Panc1 (cell line): ENCODE measurements around the gene GHITM. TPM values are rescaled to one million over a fixed set of nuclear protein-coding genes. Genes with fewer than 3 reads are reported as not detected.
"Not testable (repeated sequence)": the region's sequence is repeated elsewhere in the genome, so short reads cannot be mapped to it uniquely, and the experiment has no call there.

Source experiments
- ATAC-seq: fragments of 200-7000 bp; cut with Tn5 transposase; 2 replicates; pipeline ENCODE4 v1.9.1; 2020; ENCODE audit warnings: mild to moderate bottlenecking, moderate library complexity
- BruUV-seq: library from RNA; stranded (reverse); fragments of 400-500 nt; replicated peaks from 2 replicates; lab custom pipeline; 2021; lab: Mats Ljungman, UMichigan
- CTCF ChIA-PET: fragments of 300-600 bp; sonication (Branson Sonifier 250); formaldehyde crosslinking; loops from one replicate; lab custom pipeline; 2022; ENCODE audit warnings: antibody characterized with exemption; lab: Charles Lee
- POLR2A ChIA-PET: fragments of 300-600 bp; sonication (Branson Sonifier 250); formaldehyde crosslinking; loops from one replicate; lab custom pipeline; 2022; ENCODE audit warnings: antibody characterized with exemption; lab: Charles Lee
- DNase-seq: peaks from one replicate; pipeline ENCODE4 v3.0.0-alpha.2; 2010; ENCODE audit warnings: low read depth, low spot score
- H3K27ac ChIP-seq: 2 replicates; pipeline ENCODE4 v1.5.1; 2011; ENCODE audit warnings: mild to moderate bottlenecking, low read length, inconsistent platforms
- H3K27me3 ChIP-seq: fragments of 200-500 bp; sonication (Bioruptor generic); 2 replicates; pipeline ENCODE4 v1.6.0; 2014; ENCODE audit warnings: low read length, inconsistent platforms; ENCODE audit not compliant: control insufficient read depth, insufficient read depth
- H3K36me3 ChIP-seq: fragments of 200-500 bp; sonication (Bioruptor generic); 2 replicates; pipeline ENCODE4 v1.5.1; 2014; ENCODE audit warnings: inconsistent platforms, mild to moderate bottlenecking, low read length, moderate library complexity; ENCODE audit not compliant: control insufficient read depth, insufficient read depth
- H3K4me1 ChIP-seq: 2 replicates; pipeline ENCODE4 v1.5.1; 2011; ENCODE audit warnings: inconsistent platforms, mild to moderate bottlenecking, low read length, moderate library complexity; ENCODE audit not compliant: control insufficient read depth, insufficient read depth
- H3K4me3 ChIP-seq, 2 experiments: 2 replicates each; pipeline ENCODE4 v1.5.1; 2011 to 2012; ENCODE audit warnings: low read depth in 2 of 2, low read length in 2 of 2, mild to moderate bottlenecking in 2 of 2, inconsistent platforms in 1 of 2, moderate library complexity in 1 of 2
- H3K9me3 ChIP-seq: fragments of 200-500 bp; sonication (Bioruptor generic); 2 replicates; pipeline ENCODE4 v1.5.1; 2014; ENCODE audit warnings: low read depth, mild to moderate bottlenecking, inconsistent platforms, low read length, moderate library complexity; ENCODE audit not compliant: control insufficient read depth, insufficient read depth
- POLR2AphosphoS5 ChIP-seq: IDR thresholded peaks from 2 replicates; pipeline ENCODE4 v1.6.1; 2012; ENCODE audit warnings: mild to moderate bottlenecking, low read depth, low read length, moderate library complexity
- SIN3A ChIP-seq: IDR thresholded peaks from 2 replicates; pipeline ENCODE4 v1.6.1; 2012; ENCODE audit warnings: low read depth, mild to moderate bottlenecking, low read length, moderate library complexity, borderline replicate concordance; ENCODE audit not compliant: insufficient read depth
- TCF7L2 ChIP-seq: IDR thresholded peaks from 2 replicates; pipeline ENCODE4 v1.6.1; 2011; ENCODE audit warnings: mild to moderate bottlenecking, low read depth, low read length, inconsistent platforms
- in situ Hi-C: cut with HindIII; loops from 2 replicates; pipeline ENCODE4 v1.10.0; 2016; ENCODE audit warnings: low sequenced_read_pairs, low pct_unique_long_range_greater_than_20kb
- intact Hi-C: fragments of 100-400 bp; cut with micrococcal nuclease; formaldehyde crosslinking; loops from one replicate; pipeline ENCODE4 v1.10.0; 2022; ENCODE audit not compliant: unreplicated experiment
- total RNA-seq: library from RNA; stranded (reverse); gene quantifications from one replicate; pipeline ENCODE4 v1.2.1, GENCODE V29; 2021; ENCODE audit not compliant: unreplicated experiment
- TF ChIP-seq, protein P1 (sequence below), 2 experiments: IDR thresholded peaks; 2 replicates each; pipeline ENCODE4 v1.6.1; 2011 to 2012; ENCODE audit warnings: low read depth in 2 of 2, control low read depth in 1 of 2, low read length in 1 of 2, mild to moderate bottlenecking in 1 of 2, moderate library complexity in 1 of 2; ENCODE audit not compliant: insufficient read depth in 1 of 2
- TF ChIP-seq, protein P2 (sequence below): fragments of 450-650 bp; IDR thresholded peaks from 2 replicates; pipeline ENCODE4 v1.5.1; 2017; ENCODE audit warnings: mild to moderate bottlenecking

Gene GHITM
- total RNA-seq, 1 experiment from 2014 or later = 188 TPM

DNA sequence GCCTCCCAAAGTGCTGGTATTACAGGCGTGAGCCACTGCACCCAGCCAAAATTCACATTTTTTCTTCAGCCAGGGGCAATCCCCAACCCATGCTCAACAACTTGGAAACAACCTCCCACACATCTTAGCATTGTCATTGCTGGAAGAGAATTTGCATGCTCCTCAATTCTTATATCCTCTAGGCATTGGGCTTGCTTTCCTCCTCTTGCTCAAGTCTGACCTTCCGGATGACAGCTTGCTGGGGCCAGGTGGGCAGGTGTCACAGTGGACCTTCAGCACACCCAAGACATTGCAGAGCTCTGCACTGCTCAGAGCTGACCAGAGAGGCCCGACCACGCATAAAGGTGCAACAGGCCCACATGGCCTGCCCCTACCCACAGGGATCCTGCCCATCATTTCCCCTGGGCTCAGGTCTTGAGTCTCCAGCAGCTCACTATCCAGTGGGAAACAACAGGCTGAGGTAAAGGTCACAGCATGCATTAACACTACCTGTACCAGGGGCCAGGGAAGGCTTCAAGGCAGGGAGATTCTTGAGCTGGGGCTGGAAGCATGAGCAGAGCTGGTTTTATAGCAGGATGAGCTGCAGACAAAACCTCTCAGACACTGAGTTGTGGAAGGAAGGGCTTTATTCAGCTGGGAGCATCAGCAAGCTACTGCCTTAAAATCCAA is 27.4 kb downstream of the GHITM start:
- no peak for DNase-seq
- in situ Hi-C loops (no loop called here), intact Hi-C loops (no loop called here)
- BruUV-seq = no TSS peak
- H3K27ac ChIP-seq = no peak overlapping the region
- H3K27me3 ChIP-seq = no peaks in the 10 kb centered on the region
- no peak for TF ChIP-seq TCF7L2
- no peak for TF ChIP-seq POLR2AphosphoS5
- TF ChIP-seq, protein P1, sequence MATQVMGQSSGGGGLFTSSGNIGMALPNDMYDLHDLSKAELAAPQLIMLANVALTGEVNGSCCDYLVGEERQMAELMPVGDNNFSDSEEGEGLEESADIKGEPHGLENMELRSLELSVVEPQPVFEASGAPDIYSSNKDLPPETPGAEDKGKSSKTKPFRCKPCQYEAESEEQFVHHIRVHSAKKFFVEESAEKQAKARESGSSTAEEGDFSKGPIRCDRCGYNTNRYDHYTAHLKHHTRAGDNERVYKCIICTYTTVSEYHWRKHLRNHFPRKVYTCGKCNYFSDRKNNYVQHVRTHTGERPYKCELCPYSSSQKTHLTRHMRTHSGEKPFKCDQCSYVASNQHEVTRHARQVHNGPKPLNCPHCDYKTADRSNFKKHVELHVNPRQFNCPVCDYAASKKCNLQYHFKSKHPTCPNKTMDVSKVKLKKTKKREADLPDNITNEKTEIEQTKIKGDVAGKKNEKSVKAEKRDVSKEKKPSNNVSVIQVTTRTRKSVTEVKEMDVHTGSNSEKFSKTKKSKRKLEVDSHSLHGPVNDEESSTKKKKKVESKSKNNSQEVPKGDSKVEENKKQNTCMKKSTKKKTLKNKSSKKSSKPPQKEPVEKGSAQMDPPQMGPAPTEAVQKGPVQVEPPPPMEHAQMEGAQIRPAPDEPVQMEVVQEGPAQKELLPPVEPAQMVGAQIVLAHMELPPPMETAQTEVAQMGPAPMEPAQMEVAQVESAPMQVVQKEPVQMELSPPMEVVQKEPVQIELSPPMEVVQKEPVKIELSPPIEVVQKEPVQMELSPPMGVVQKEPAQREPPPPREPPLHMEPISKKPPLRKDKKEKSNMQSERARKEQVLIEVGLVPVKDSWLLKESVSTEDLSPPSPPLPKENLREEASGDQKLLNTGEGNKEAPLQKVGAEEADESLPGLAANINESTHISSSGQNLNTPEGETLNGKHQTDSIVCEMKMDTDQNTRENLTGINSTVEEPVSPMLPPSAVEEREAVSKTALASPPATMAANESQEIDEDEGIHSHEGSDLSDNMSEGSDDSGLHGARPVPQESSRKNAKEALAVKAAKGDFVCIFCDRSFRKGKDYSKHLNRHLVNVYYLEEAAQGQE (IDR thresholded peaks at IDR 0.05; ENCODE audit: insufficient read depth in 1 of 2, low read depth in 2 of 2, low read length in 1 of 2) = no peak
- no peak for TF ChIP-seq SIN3A
- TF ChIP-seq, protein P2, sequence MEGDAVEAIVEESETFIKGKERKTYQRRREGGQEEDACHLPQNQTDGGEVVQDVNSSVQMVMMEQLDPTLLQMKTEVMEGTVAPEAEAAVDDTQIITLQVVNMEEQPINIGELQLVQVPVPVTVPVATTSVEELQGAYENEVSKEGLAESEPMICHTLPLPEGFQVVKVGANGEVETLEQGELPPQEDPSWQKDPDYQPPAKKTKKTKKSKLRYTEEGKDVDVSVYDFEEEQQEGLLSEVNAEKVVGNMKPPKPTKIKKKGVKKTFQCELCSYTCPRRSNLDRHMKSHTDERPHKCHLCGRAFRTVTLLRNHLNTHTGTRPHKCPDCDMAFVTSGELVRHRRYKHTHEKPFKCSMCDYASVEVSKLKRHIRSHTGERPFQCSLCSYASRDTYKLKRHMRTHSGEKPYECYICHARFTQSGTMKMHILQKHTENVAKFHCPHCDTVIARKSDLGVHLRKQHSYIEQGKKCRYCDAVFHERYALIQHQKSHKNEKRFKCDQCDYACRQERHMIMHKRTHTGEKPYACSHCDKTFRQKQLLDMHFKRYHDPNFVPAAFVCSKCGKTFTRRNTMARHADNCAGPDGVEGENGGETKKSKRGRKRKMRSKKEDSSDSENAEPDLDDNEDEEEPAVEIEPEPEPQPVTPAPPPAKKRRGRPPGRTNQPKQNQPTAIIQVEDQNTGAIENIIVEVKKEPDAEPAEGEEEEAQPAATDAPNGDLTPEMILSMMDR = no peak
- no peaks in the 10 kb centered on the region for H3K36me3 ChIP-seq
- no peaks in the 10 kb centered on the region for H3K9me3 ChIP-seq
- H3K4me3 ChIP-seq = no peak overlapping the region
- H3K4me1 ChIP-seq = no peaks in the 10 kb centered on the region
- POLR2A ChIA-PET = no interaction called here
- no peak for ATAC-seq
- CTCF ChIA-PET = interaction anchor here (0.7 kb wide), 1 partner anchor 36 kb away, joined by 3 read pairs; no protein-coding TSS in a partner anchor

DNA sequence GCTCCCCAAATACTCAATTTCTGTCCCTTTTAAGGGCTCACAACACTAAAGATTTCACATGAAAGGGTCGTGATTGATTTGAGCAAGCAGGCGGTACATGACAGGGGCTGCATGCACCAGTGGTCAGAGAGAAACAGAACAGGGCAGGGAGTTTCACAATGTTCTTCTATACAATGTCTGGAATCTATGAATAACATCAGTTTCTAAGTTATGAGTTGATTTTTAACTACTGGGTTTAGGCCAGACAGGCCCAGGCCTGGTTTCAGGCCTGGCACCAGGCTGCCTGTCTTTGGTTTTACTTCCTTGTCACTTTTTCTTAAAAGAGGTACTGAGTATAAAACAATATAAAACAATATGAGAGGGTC is 28.0 kb downstream of the GHITM start:
- intact Hi-C loops, ATAC-seq, BruUV-seq, H3K27ac ChIP-seq, H3K36me3 ChIP-seq, CTCF ChIA-PET, H3K27me3 ChIP-seq, DNase-seq, H3K9me3 ChIP-seq, H3K4me3 ChIP-seq, H3K4me1 ChIP-seq, POLR2A ChIA-PET, in situ Hi-C loops: not testable (repeated sequence)

DNA sequence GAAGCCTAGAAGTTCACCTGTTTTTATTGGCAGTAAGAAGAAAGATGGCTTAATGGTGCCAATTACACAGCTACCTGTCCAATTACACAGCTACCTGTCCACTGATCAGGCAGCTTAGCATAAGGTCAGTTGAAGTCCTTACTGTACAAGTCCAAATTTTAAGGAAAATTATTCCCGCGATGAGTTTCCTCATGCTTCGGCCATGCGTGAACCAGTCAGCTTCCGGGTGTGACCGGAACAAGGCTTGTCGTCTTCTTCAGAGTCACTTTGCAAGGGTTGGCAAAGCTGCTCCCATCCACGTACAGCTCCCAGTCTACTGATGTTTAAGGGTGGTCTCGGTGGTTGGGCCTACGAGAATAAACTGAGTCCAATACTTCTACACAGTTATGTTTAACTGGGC is 29.1 kb downstream of the GHITM start:
- POLR2A ChIA-PET, in situ Hi-C loops, H3K27ac ChIP-seq, H3K27me3 ChIP-seq, CTCF ChIA-PET, intact Hi-C loops, DNase-seq, H3K36me3 ChIP-seq, BruUV-seq, H3K4me1 ChIP-seq, H3K4me3 ChIP-seq, ATAC-seq, H3K9me3 ChIP-seq: not testable (repeated sequence)

DNA sequence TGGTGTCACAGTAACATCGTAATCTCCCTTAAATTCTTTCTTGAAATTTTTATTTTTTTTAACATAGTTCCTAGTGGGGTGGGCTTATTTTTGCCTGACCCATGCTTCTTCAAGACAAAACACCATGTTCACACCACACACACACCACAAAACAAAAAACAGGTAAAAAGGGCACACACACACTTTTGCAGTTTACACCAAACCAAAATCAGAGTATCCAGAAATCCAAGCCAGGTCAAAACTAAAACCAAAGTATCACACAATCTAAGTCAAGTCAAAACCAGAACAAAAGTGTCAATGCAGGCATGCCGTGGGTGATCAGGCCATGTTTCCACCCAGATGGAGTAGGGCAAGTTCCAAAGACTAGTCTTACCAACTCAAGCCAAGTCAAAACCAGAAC is 31.9 kb downstream of the GHITM start:
- H3K36me3 ChIP-seq, POLR2A ChIA-PET, BruUV-seq, in situ Hi-C loops, ATAC-seq, H3K27ac ChIP-seq, intact Hi-C loops, CTCF ChIA-PET, H3K4me3 ChIP-seq, H3K4me1 ChIP-seq, H3K9me3 ChIP-seq, DNase-seq, H3K27me3 ChIP-seq: not testable (repeated sequence)

DNA sequence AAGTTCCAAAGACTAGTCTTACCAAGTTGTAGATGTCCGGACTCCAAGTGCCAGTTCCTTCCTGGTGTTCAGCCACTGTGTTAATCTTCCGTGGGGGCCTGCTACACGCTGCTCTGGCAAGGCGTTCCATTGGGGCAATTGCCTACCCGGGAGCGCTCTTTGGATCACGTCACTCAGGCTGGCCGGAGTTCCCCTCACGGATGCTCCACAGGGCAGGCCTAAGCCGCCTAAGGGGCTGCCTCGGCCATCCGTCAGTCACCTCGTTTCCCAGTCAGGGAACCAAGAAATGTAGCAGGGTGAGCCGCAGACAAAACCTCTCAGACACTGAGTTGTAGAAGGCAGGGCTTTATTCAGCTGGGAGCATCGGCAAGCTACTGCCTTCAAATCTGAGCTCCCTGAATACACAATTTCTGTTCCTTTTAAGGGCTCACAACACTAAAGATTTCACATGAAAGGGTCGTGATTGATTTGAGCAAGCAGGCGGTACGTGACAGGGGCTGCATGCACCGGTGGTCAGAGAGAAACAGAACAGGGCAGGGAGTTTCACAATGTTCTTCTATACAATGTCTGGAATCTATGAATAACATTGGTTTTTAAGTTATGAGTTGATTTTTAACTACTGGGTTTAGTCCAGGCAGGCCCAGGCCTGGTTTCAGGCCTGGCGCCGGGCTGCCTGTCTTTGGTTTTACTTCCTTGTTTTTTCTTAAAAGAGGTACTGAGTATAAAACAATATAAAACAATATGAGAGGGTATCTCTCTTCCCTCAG is 32.6 kb downstream of the GHITM start:
- H3K9me3 ChIP-seq, H3K36me3 ChIP-seq, BruUV-seq, in situ Hi-C loops, DNase-seq, H3K4me1 ChIP-seq, H3K4me3 ChIP-seq, CTCF ChIA-PET, intact Hi-C loops, H3K27me3 ChIP-seq, POLR2A ChIA-PET, H3K27ac ChIP-seq, ATAC-seq: not testable (repeated sequence)
